HuH-7.5 (cell line): Measurements from ENCODE around the gene TEKTIP1.
"Not testable (repeated sequence)": the region's sequence is repeated elsewhere in the genome, so short reads cannot be mapped to it uniquely, and the experiment has no call there.

Experiments used
- DNase-seq: peaks from one replicate; pipeline ENCODE4 v3.0.0; 2011; ENCODE audit warnings: low spot score

The TEKTIP1 gene

DNA sequence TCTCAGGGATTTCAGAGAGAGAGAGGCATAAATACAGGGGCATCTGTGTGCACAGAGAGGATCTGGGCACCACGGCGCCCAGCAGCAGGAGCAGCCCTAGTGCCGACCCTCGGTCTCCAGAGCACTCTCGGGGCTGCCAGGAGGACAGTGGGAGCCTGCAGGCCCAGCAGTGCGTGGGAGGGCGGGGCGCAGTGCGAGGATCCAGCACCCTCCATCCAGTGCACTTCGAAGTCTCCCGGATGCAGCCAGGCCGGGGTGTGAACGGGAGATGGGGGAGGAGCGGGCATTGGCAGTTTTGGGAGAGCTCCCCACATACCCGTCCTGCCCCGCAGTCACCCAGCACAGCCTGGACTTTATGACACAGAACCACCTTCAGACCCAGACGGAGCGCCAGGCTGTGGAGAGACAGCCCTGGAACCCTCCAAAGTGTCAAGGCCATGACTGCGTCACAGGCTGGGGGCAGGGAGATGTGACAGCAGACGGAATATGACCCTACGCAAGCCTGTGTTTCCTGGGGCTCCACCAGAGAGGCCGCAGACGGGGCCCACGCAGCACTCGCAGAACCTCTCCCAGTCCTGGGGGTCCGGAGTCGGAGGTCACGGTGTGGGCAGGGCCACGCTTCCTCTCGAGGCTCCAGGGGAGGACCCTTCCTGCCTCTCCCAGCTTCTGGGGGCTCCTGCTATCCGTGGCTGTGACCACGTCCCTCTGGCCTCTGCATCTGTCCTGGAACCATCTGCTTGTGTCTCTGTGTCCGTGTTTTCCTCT lies 14.7 kb upstream of the TEKTIP1 start:
- no peak for DNase-seq

DNA sequence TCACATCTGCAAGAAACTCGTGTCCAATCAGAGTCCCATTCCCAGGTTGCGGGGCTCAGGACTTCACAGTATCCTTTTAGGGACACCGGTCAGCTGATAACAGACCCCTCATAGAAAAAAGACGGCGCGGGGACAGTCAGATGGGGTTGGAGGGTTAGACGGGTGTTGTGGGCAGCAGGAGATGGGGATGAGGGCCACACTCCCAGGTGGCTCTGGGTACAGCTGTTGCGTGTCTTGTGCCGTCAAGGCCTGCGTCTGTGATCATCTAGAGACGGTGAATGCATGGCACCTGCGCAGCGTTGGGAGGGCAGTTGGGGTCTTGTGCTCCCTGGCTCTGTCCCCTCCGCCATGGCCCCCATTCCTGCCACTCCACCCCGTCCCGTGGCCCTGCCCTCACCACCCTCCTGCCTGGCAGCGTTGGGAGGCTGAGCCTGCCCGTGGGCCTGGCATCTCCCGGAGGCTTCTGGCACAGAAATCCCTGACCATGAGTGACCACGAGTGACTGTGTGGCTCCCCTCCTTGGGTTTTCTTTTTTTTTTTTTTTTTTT lies 14.0 kb upstream of the TEKTIP1 start:
- DNase-seq: no peak

DNA sequence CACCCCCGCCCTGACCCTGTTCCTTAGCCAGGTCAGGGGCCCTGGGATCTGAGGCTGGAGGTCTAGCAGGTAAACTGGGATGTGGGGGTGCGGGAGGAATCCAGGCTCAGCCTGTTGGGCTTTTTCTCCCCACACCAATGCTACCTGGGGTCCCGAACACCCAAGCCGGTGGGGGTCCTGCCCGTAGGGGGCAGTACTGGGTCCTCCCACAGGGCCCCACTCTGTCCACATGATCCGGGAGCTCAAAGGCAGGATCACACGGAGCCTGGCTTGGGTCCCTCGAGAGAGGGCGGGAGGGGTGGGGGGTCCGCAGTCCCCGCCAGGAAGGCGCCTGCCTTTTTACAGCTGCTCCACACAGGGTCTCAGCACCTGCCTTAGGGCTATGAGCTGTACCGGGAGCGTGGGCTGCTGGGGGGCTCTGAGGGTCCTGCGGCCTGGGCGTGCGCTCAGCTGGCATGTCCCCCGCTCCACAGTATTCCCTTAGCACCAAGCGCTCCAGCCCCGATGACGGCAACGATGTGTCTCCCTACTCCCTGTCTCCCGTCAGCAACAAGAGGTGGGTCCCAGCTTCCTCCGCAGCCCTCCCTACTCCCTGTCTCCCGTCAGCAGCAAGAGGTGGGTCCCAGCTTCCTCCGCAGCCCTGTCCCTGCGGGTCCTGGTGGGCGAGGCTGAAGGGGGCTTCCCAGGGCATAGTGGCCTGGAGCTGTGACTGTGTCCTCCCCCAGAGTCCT lies 12.3 kb upstream of the TEKTIP1 start:
- no peak for DNase-seq

DNA sequence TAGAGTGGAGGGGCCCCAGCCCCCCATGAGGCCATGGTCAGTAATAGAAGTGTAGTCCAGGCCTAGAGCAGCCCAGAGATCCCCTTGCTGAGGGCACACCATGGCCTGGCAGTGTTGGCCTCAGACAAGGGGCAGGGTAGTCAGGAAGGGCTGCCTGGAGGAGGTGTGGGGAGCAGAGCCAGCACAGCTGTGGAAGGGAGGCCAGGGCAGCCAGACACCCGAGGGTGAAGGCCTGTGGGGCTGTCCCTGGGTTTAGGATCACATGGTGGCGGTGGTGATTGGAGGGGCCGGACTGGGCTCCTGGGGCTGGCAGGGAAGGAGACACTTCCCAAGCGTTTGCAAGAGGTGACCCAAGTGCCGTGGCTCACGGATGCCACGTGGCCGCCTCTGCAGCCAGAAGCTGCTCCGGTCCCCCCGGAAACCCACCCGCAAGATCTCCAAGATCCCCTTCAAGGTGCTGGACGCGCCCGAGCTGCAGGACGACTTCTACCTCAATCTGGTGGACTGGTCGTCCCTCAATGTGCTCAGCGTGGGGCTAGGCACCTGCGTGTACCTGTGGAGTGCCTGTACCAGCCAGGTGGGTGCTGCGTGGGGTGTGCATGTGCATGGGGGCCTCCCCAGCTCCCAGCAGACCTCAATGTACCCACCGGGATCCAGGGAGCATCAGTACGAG lies 11.6 kb upstream of the TEKTIP1 start:
- DNase-seq: no peak

DNA sequence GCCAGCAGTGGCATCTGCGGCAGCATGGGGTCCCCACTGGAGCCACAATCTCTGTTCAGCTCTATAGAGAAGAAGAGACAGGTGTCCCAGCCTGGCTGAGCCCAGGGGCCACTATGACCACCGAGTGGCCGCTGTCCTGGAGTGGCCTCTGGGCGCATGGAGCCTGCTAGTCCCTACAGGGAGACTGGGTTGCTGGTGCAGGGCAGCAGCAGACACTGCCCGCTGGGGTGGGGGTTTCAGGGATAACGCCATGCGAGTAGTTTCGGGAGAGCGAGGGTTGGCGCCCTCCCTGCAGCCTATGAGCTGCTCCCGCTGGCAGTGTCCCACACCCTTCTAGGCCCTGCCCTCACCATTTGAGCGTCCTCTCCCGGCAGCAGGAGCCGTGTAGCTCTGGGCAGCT lies 10.9 kb upstream of the TEKTIP1 start:
- no peak for DNase-seq

DNA sequence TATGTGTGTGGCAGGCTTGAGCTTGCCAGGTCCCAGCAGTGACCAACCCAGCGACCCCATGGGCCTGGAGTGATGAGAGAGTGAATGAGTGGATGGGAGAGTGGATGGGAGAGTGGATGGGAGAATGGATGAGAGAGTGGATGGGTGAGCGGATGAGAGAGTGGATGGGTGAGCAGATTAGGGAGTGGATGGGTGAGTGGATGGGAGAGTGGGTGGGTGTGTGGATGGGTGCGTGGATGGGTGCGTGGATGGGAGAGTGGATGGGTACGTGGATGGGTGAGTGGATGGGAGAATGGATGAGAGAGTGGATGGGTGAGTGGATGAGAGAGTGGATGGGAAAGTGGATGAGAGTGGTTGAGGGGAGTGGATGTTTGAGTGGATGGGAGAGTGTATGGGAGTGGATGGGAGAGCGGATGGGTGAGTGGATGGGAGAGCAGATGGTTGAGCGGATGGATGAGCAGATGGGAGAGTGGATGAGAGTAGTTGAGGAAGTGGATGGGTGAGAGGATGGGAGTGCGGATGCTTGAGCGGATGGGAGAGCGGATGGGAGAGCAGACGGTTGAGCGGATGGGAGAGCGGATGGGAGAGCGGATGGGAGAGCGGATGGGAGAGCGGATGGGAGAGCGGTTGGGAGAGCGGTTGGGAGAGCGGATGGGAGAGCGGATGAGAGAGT lies 10.3 kb upstream of the TEKTIP1 start:
- no peak for DNase-seq

DNA sequence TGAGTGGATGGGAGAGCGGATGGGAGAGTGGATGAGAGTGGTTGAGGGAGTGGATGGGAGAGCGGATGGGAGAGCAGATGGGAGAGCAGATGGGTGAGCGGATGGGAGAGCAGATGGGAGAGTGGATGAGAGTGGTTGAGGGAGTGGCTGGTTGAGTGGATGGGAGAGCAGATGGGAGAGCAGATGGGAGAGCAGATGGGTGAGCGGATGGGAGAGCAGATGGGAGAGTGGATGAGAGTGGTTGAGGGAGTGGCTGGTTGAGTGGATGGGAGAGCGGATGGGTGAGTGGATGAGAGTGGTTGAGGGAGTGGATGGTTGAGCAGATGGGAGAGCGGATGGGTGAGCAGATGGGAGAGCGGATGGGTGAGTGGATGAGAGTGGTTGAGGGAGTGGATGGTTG lies 9.7 kb upstream of the TEKTIP1 start:
- DNase-seq: not testable (repeated sequence)

DNA sequence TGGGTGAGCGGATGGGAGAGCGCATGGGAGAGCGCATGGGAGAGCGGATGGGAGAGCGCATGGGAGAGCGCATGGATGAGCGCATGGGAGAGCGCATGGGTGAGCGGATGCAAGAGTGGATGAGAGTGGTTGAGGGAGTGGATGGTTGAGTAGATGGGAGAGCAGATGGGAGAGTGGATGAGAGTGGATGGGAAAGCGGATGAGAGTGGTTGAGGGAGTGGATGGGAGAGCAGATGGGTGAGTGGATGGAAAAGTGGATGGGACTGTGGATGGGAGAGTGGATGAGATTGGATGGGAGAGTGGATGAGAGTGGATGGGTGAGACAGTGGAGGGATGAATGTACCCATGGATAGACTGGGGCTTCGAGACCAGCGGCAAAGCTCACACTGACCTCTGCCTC lies 8.6 kb upstream of the TEKTIP1 start:
- no peak for DNase-seq

DNA sequence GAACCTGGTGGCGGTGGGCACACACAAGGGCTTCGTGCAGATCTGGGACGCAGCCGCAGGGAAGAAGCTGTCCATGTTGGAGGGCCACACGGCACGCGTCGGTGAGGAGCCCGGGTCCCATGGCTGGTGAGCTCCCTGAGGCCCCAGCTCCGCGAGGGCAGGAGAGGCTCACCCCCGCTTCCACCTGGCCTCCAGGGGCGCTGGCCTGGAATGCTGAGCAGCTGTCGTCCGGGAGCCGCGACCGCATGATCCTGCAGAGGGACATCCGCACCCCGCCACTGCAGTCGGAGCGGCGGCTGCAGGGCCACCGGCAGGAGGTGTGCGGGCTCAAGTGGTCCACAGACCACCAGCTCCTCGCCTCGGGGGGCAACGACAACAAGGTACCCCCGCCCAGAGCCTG lies 7.3 kb upstream of the TEKTIP1 start:
- DNase-seq: no peak

DNA sequence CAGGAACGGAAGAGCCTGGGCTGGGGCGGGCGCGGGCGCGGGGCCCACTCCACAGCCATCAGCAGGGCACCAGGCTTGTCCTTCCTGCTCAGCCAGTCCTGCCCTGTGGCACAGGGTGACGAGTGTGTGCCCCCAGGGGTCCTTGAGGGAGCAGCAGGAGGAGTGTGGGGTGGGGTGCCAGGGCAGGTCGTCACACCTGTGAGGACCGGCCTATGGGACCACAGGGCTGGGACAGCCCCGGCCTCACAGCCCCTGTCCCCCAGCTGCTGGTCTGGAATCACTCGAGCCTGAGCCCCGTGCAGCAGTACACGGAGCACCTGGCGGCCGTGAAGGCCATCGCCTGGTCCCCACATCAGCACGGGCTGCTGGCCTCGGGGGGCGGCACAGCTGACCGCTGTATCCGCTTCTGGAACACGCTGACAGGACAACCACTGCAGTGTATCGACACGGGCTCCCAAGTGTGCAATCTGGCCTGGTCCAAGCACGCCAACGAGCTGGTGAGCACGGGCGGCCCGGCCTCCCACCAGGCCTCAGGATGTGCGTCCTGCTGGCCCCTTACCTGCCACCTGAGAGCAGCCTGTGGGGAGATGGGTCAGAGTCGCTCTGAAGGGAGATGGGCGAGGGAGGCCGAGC lies 6.7 kb upstream of the TEKTIP1 start:
- no peak for DNase-seq

DNA sequence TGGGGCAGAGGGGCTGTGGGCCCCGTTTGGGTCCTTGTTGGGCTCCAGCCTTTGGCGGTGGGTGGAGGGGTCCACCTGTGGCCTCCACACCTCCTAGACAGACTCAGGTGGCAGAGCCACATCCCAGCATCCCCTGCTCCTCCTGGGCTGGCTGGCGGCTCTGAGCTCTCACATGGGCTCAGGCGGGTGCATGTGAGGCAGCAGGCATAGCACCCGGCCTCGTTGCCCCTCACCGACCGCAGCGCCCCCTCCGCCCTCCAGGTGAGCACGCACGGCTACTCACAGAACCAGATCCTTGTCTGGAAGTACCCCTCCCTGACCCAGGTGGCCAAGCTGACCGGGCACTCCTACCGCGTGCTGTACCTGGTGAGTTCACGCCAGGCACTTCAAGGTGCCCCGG lies 5.9 kb upstream of the TEKTIP1 start:
- DNase-seq: no peak

DNA sequence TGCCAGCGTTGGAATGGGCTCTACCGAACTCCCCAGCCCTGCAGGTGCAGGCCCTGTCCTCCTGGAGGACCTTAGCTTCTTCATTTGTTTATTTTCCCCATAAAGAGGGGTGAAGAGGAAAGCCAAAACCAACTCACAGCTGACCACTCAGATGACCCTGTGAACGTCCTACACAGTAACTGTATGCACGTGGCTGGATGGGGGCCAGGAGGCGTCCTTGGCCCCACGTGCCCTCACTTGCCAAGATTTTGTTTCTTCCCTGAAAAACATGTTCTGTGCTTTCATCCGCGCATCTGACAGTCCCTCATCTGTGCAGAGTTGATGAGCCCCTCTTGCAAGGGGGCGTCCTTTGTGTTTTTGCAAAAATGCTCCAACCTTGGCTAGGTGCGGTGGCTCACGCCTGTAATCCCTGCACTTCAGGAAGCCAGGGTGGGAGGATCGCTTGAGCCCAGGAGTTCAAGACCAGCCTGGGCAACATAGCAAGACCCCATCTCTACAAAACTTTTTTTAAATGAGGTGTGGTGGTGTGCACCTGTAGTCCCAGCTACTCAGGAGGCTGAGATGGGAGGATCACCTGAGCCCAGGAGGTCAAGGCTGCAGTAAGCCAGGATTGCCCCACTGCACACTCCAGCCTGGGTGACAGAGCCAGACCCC lies 5.3 kb upstream of the TEKTIP1 start:
- DNase-seq: no peak

DNA sequence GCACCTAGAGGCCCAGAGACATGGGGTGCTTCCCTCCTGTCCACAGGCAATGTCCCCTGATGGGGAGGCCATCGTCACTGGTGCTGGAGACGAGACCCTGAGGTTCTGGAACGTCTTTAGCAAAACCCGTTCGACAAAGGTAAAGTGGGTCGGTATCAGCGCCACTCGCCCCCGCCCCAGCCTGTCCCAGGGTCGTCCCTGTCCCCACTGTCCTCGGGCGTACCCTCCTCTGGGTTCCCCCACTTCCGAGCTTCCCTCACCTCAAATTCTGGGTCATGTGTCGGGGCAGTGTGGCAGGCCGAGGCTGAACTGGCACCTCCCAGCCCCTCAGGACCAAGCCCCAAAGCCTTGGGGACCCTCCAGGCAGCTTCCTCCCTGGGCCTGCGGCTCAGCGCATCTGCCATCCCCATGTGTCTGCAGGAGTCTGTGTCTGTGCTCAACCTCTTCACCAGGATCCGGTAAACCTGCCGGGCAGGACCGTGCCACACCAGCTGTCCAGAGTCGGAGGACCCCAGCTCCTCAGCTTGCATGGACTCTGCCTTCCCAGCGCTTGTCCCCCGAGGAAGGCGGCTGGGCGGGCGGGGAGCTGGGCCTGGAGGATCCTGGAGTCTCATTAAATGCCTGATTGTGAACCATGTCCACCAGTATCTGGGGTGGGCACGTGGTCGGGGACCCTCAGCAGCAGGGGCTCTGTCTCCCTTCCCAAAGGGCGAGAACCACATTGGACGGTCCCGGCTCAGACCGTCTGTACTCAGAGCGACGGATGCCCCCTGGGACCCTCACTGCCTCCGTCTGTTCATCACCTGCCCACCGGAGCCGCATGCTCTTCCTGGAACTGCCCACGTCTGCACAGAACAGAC lies 4.4 kb upstream of the TEKTIP1 start:
- DNase-seq: no peak

DNA sequence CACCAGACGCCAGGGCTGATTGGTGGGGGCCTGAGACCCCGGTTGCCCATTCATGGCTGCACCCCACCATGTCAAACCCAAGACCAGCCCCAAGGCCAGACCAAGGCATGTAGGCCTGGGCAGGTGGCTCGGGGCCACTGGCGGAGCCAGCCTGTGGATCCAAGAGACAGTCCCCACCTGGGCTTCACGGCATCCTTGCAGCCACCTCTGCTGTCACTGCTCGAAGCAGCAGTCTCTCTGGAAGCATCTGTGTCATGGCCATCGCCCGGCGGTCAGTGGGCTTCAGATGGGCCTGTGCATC lies 3.8 kb upstream of the TEKTIP1 start:
- DNase-seq: no peak

DNA sequence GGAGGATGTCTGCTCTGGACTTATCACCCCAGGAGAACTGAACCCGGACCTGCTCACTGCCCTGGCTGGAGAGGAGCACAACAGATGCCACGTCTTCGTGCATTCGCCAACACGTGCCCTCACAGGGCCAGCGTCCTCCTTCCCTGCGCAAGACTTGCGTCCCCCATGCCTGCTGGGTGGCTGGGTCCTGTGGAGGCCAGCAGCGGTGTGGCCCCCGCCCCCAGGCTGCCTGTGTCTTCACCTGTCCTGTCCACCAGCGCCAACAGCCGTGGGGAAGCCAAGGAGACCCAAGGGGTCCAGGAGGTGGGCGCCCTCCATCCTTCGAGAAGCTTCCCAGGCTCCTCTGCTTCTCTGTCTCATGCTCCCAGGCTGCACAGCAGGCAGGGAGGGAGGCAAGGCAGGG lies 3.4 kb upstream of the TEKTIP1 start:
- no peak for DNase-seq

DNA sequence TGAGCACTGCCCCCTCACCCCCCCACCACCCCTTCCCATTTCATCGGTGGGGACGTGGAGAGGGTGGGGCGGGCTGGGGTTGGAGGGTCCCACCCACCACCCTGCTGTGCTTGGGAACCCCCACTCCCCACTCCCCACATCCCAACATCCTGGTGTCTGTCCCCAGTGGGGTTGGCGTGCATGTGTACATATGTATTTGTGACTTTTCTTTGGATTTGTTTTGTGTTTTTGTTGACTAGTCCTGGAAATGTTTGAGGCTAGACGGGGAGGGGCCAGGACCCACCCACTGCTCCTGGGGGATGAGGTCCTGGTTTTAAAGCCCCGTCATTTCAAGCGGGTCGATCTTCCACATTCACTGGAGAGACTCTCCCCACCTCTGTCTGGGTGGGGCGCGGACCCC lies 3.0 kb upstream of the TEKTIP1 start:
- no peak for DNase-seq

DNA sequence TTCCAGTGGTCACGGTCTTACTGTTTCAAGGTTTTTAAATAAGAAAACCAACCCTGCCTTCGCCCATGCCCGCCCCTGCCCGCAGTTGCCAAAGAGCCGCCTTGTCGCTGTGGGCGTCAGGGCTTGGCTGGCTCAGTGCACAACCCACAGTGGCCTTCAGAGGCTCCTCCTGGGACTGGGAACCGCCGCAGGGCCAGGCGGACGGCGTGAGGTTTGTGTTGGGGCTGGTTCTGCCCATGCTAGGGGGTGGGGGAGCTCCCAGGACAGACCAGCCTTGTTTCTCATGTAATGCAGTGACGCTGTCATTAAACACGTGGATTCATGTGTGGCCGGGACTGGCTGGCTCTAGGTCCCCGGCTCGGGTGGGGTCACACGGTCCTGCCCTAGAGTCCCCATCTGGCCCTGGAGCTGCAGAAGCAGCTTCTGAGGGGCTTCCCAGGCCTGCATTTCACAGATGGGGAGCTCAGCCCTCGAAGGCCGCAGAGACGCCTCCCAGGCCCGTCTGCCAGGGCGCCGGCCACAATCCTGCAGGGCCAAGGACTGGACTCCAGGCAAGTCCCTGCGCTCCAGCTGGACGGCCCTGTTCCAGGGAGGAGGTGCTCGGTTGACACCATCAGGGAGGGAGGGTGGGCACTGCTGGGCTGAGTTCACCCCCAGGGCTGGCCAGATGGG lies 2.4 kb upstream of the TEKTIP1 start:
- no peak for DNase-seq

DNA sequence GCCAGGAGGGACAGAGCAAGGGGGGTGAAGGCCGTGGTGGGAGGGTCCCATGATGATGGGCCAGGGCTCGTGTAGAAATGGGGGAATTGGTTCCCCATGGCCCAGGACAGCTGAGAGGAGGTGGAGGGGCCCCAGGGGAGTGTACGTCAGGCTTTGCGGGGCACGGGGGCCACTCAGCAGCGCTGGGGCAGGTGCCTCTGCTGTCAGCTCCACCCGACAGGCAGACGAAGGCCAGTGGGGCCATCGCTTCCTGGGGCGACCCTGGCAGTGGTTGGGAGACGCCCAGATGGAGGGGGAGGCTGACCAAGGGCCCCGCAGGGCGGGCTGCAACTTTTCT lies 1.9 kb upstream of the TEKTIP1 start:
- DNase-seq: no peak

DNA sequence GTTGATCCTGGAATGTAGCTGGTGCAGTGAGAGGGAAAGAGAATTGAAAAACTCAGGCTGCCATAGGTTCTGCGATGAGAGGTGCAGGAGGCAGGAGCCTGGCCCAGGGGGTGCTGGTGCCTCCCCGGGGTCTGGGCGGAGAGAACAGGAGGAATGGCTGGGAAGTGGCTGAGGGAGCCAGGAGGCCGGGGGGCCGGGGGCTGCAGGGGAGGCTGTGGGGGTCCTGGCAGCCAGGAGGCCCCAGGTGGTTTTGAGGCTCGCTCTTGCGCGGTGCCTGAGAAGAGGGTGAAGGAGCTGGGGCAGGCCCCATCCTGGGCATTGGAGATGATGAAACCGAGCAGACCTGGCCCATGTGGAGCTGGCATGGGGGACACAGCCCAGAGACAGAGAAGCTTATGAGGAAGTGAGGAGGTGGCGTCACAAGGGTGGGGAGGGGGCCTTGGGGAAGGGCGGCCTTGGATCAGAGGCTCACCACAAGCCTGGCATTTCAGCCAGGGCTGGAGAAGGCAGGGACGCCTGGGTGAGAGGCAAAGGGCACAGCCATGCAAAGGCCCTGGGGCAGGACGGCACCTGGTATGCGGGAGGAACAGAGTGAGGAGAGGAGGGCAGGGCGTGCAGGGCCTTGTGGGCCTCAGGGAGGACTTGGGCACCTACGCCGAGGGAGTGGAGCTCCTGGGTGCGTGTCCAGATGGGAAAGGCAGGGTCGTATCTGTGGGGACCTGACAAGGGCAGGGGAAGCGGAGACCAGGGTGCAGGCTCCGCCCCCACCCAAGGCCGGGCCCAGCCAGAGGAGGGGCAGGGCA lies 1.3 kb upstream of the TEKTIP1 start:
- no peak for DNase-seq
